Vagina (tissue), 2 donors: ENCODE data around the gene PPAN.

ENCODE experiments used
- CTCF ChIP-seq, 3 experiments: fragments of 450-650 bp in 2 of 3; fragments of 200-600 bp in 1 of 3; sonication (generic) in 1 of 3; IDR thresholded peaks; one replicate each; pipeline ENCODE4 v1.5.1; 2017 to 2019; ENCODE audit warnings: antibody characterized with exemption in 3 of 3, mild to moderate bottlenecking in 2 of 3, moderate library complexity in 2 of 3
- POLR2A ChIP-seq, 2 donors: fragments of 450-650 bp; IDR thresholded peaks; one replicate each; pipeline ENCODE4 v1.6.1; 2017; ENCODE audit warnings: antibody characterized with exemption in 2 of 2, mild to moderate bottlenecking in 2 of 2, moderate library complexity in 2 of 2
- POLR2AphosphoS5 ChIP-seq, 2 donors: sonication (generic); formaldehyde crosslinking; IDR thresholded peaks; one replicate each; pipeline ENCODE4 v1.9.0; 2017; ENCODE audit warnings: antibody characterized with exemption in 2 of 2, mild to moderate bottlenecking in 2 of 2, low read depth in 1 of 2; ENCODE audit not compliant: insufficient read depth in 1 of 2

GRCh38 chr19:10116866-10117616 lies 10.9 kb downstream of the PPAN start:
- TF ChIP-seq CTCF (IDR thresholded peaks at IDR 0.05) (no peak), POLR2A (IDR thresholded peaks at IDR 0.05) (no peak), POLR2AphosphoS5 (IDR thresholded peaks at IDR 0.05; ENCODE audit: insufficient read depth in 1 of 2, low read depth in 1 of 2) (no peak)
